Suppressor macrophage treated with lipopolysaccharide for 1 hour (primary cell): ENCODE measurements around the gene SNRNP35.
A peak's percentile ranks its signal among the peaks of the same experiment; 100 is the strongest.
"Not testable (repeated sequence)": the region's sequence is repeated elsewhere in the genome, so short reads cannot be mapped to it uniquely, and the experiment has no call there.

ENCODE experiments used
- DNase-seq, 3 donors: peaks; one replicate each; pipeline ENCODE4 v3.0.0-alpha.2; 2020 to 2022

The SNRNP35 gene, protein sequence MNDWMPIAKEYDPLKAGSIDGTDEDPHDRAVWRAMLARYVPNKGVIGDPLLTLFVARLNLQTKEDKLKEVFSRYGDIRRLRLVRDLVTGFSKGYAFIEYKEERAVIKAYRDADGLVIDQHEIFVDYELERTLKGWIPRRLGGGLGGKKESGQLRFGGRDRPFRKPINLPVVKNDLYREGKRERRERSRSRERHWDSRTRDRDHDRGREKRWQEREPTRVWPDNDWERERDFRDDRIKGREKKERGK

DNA sequence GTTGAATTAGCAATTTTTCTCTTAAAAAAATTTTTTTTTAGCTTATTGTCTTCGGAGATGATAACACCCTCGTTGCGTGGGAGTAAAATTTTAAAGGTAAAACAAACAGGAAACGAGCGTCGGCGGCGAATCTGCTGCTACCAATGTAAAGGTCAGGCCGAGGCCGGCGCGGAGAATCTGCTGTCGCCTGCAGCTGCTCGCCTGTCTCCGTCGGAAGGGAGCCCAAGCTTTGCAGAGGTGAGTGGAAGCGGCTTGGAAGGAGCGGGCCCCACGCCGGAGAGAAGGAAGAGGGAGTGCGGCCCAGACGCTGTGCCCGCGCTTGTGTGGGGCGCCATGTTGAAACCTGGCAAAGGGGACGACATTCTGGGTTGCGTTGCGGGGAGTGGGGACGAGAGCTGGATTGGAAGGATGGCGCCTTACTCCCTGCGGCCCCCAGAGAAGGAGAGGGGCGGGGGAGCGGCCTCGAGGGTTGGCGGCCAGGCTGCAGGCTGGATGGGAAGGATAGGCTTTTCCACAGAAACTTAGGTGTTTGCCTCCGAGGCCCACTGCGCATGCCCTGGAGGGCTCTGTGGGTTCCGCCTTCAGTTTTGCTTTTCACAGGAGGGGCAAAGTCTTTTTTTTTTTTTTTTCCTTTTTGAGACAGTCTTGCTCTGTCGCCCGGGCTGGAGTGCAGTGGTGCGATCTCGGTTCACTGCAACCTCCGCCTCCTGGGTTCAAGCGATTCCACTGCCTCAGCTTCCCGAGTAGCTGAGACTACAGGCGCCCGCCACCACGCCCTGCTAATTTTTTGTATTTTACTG lies at the start of gene SNRNP35:
Gene SNRNP35 (plus strand): TSS at position 160 of the 800 bp plus-strand sequence. CDS start 7,402 bp downstream, outside the sequence.
- DNase-seq = peak; percentile 88 to 92 (median 91)

DNA sequence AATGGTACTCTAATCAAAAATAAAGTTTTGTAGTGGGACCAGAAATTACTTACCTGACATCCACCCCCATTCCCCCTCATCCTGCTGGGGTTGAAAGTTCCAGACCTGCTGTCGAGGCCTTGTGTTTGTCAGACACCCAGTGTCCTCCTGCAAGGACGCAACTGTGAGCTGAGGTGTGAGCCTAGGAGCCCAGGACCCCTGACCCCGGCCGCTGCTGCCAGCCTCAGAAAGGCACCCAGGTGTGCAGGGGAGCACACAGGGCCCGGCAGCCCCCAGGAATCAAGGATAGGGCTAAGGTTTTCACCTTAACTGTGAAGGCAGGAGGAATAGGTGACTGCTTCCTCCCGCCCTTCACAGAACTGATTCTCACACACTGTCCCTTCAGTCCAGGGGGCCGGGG lies 49.3 kb upstream of the SNRNP35 start:
- not testable (repeated sequence) for DNase-seq

DNA sequence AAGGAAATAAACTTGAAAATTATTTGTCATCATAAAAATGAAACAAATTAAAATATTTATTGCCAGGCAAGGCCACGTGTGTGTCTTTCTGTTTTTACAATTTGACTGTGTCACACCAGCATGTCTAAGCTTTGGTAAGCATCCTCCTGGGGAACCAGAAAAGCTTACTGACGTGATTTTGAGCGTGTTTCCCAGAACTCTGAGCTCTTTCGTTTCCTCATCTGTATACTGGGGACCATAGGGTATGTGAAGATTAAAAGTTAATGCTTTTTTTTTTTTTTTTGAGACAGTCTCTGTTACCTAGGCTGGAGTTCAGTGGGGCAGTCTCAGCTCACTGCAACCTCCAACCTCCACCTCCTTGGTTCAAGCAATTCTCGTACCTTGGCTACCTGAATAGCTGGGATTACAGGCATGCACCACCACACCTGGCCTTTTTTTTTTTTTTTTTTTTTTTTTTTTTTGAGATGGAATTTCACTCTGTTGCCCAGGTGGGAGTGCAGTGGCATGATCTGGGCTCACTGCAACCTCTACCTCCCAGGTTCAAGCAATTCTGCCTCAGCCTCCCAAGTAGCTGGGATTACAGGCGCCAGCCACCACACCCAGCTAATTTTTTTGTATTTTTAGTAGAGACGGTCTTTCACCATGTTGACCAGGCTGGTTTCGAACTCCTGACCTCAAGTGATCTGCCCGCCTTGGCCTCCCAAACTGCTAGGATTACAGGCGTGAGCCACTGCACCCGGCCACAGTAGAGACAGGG lies 48.5 kb upstream of the SNRNP35 start:
- DNase-seq = not testable (repeated sequence)

DNA sequence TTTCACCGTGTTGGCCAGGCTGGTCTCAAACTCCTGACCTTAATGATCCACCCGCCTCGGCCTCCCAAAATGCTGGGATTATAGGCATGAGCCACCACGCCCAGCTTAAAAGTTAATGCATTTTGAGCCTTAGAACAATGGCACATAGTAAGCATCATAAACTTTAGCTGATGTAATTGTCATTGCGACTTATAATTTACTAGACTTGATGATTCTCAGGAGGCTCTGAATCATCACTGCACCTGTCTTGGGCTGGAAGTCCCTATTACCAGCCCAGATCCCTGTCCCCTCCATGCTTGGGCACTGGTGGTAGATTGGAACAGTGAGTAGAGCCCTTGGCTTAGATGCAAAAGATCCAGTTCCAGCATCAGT lies 47.9 kb upstream of the SNRNP35 start:
- DNase-seq = no peak

DNA sequence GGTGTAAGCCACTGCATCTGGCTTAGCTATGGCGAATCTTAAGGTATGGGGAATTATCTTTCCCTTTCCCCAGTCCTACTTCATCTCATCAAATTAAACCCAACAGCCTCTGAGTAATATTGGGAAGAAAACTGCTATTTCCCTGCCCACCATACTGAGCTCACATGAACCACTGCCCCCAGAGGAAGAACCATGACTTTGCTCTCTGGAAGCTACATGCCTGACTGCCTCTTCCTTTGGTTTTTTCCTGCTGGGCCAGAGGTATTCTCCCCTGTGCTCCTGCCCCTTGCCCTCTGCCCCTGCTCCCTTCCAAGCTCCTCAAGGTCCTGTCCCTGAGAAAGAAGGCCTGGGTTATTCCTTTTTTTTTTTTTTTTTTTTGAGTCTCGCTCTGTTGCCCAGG lies 36.6 kb upstream of the SNRNP35 start:
- no peak for DNase-seq

DNA sequence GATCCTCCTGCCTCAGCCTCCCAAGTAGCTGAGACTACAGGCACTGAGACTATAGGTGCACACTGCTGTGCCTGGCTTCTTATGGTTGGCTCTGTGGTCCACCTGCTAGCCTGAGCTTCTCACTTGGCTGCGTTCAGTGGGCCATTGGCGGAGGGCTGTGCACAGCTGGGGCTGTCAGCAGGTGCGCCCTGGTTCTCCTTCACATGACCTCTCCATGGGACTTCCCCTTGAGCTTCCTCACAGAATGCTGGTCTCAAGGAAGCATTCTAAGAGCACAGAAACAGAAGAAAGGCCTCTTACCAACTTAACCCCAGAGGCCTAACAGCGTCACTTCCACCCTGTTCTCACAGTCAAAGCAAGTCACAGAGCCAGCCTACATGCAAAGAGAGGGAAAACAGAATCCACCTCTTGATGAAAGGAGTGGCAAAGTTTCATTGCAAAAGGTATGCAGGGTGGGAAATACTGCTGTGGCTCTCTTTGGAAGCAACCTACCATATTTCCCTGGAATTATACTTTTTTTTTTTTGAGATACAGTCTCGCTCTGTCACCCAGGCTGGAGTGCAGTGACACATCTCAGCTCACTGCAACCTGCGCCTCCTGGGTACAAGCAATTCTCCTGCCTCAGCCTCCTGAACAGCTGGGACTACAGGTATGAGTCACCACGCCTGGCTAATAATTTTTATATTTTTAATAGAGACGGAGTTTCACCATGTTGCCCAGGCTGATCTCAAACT lies 30.7 kb upstream of the SNRNP35 start:
- DNase-seq = no peak

DNA sequence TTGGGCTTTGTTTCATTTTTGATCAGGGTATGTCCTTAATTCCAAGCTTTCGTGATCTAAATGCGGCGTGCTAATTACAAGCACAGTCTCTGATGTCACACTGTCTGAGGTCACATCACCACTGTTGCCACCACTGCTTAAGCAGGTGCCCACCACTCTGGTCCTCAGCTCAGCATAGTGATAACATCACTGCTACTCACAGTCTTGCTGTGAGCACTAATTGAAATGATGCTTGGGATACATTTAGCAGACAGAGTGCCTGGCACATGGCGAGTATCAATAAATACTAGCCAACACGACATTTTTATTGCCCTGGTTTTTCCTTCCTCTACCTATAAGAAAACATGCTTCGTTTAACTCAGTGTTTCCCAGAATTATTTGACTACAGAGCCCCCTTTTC lies 29.3 kb upstream of the SNRNP35 start:
- no peak for DNase-seq

DNA sequence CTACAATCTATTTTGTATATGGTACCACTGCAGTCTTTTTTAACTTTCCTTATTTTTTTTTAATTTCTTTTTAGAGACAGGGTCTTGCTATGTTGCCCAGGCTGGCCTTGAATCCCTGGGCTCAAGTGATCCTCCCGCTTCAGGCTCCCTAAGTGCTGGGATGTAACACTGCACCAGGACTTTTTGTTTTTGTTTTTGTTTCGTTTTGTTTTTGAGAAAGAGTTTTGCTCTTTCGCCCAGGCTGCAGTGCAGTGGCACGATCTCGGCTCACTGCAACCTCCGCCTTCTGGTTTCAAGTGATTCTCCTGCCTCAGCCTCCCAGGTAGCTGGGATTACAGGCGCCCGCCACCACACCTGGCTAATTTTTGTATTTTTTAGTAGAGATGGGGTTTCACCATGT lies 28.8 kb upstream of the SNRNP35 start:
- DNase-seq = not testable (repeated sequence)

DNA sequence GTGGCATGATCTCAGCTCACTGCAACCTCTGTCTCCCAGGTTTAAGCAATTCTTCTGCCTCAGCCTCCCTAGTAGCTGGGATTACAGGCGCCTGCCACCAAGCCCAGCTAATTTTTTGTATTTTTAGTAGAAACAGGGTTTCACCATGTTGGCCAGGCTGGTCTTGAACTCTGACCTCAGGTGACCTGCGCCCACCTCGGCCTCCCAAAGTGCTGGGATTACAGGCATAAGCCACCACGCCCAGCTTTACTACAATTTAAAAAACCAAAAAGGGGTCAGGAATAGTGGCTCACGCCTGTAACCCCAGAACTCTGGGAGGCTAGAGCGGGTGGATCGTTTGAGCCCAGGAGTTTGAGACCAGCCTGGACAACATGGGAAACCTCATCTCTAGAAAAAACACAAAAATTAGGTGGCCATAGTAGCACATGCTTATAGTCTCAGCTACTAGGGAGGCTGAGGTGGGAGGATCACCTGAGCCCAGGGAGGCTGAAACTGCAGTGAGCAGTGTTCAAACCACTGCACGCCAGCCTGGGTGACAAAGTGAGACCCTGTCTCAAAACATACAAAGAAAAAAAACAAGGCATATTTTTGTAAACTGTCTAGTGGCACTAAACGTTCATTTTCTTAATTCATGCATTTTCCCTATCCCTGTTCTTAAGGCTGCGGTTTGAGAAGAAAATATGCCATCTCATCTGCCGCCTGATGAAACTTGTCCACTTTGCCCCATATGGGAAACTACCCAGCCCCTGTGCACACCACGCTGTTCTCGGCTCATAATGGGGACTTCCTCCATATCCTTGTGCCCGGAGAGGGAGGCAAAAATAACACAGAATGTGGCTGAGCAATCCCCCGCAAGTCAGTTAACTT lies 25.8 kb upstream of the SNRNP35 start:
- peak; percentile 94 to 97 (median 96) for DNase-seq

DNA sequence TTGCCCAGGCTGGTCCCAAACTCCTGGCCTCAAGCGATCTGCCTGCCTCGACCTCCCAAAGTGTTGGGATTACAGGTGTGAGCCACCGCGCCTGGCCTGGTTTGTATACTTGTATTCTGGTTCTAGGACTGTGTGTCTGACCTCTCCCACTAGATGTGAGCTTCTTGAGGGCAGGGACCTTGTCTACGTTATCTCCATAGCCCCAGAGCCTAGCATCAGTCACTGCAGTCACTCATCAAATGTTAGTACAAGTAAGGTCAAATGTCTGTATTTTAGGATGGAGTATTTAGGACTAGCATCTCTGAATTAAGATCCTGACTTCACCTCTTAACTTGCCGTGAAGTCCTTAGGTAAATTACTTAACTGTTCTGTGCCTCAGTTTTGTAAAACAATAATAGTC lies 24.3 kb upstream of the SNRNP35 start:
- DNase-seq = no peak

DNA sequence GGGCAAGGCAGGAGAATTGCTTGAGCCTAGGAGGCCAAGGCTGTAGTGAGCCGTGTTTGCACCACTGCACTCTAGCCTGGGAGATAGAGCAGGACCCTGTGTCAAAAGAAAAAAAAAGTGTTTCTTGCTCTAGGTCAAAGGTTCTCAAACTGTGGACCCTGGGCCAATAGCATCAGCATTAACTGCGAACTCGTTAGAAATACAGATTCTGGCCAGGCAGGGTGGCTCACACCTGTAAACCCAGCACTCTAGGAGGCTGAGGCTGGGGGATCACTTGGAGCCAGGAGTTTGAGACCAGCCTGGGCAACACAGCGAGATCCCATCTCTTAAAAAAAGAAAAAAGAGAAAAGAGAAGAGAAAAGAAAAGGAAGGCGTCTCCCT lies 22.3 kb upstream of the SNRNP35 start:
- DNase-seq = peak in 1 of 3 donors; percentile 14

DNA sequence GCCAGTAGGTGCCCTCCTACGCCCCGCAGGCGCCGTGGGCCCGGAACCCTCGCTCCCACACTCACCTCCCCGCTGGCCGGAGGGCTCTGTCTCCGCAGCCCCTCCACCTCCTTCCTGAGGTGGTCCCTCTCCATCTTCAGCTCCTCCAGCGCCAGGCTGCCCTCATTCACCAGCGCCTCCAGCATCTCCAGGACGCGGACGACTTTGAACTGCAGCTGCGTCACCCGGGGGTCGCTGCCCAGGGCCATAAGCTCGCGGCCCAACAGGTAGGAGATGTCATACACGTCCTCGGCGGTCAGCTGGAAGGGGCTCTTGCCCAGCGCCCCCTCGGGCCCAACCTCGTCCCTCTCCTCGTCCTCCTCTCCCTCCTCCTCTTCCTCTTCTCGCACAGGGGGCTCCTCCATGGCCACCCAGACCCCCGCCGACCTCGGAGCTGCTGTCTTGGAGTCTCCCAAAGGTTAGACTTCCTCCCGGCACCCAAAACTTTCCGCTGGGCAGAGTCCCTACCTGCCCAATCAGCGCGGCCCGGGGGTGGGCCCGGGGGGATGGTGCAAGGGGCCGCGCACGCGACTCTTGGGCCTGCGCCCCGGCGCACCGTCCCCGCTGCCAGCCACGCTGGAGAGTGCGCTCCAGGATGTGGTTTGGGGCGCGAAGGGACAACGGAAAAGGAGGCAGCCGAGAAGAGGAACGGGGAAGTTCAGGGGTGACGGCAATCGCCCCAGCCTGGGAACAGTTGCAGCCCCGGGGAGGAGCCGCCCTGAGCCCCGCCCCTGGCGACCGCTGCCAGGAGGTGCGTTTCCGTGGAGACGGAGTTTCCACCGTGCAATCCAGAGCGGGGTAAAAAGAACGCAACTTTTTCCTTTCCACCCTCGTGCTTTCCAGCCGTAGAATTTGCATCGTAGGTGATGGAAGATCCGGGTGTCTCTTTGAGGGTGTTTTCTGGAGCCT lies 21.6 kb upstream of the SNRNP35 start, which contains the start of gene RILPL2:
Gene RILPL2 (minus strand): TSS at position 668 of the 948 bp plus-strand sequence. CDS start 264 bp downstream, at position 404.
- DNase-seq = peak; percentile 98 to 99 (median 98)

DNA sequence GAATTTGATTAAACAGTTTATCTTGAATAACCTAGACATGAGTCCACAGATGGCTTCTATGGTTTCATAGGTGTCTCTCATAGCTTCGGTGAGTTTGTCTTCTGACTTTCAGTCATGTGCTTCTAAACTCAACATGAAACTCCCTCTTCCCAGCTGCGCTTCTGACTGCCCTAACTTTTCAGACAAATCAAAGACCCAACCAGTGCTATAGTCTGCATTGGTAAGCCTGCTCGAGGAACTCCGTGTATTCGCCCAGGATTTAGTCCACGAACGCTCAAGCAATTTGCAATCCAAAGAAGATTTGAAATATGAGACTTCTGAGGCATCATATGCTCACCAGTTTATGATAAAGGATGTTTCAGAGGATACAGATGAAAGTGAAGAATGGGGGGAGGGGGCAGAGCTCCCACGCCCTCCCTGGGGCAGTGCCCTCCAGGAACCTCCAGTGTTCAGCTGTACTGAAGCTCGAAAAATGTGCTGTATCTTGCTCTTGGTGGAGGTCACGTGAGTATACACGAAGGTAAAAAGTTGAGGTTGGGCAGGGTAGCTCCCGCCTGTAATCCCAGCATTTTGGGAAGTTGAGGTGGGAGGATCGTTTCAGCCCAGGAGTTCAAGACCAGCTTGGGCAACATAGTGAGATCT lies 16.3 kb upstream of the SNRNP35 start:
- DNase-seq = no peak

DNA sequence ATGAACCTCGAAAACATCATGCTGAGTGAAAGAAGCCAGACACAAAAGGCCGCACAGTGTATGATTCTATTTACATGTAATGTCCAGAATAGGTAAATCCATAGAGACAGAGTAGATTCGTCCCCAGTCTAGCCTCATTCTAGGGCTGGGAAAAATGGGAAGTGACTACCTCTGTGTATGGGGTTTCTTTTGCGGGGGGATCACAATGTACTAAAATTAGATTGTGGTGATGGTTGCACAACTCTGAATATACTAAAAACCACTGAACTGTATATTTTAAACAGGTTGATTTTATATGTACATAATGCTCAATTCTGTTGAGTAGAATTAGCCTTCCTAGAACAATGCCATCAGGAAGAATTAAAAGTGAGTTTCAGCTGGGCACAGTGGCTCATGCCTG lies 15.2 kb upstream of the SNRNP35 start:
- peak in 1 of 3 donors; percentile 44 for DNase-seq

DNA sequence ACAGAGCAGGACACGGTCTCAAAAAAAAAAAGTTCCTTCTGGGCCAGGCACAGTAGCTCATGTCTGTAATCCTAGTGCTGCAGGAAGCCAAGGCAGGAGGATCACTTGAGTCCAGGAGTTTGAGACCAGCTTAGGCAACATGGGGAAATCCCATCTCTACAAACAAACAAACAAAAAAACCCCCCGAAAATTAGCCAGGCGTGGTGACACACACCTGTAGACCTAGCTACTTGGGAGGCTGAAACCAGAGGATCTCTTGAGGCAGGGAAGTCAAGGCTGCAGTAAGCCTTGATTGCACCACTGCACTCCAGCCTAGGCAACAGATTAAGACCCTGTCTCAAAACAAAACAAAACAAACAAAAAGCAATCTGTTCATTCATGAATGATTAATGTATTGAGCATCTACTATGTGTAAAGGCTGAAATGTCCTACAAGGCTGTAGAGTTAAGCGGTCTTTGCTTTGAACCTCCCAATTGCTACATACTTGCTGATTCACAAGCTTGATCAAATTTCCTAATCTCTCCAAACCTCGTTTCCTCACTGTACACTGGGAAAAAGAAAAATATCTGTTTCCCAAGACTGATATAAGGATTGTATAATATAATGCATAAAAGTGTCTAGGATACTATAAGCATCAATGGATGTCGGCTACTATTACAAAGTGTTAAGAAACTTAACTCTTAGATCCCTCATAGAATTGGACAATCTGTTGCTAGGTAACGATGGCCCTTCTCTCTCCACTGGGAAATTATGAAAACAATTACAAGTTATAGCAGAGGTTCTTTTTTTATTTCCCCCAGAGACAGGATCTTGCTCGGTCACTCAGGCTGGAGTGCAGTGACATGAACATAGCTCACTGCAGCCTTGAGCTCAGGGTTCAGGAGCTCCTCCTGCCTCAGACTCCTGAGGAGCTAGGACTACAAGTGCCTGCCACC lies 13.6 kb upstream of the SNRNP35 start:
- peak; percentile 58 to 79 (median 77) for DNase-seq

DNA sequence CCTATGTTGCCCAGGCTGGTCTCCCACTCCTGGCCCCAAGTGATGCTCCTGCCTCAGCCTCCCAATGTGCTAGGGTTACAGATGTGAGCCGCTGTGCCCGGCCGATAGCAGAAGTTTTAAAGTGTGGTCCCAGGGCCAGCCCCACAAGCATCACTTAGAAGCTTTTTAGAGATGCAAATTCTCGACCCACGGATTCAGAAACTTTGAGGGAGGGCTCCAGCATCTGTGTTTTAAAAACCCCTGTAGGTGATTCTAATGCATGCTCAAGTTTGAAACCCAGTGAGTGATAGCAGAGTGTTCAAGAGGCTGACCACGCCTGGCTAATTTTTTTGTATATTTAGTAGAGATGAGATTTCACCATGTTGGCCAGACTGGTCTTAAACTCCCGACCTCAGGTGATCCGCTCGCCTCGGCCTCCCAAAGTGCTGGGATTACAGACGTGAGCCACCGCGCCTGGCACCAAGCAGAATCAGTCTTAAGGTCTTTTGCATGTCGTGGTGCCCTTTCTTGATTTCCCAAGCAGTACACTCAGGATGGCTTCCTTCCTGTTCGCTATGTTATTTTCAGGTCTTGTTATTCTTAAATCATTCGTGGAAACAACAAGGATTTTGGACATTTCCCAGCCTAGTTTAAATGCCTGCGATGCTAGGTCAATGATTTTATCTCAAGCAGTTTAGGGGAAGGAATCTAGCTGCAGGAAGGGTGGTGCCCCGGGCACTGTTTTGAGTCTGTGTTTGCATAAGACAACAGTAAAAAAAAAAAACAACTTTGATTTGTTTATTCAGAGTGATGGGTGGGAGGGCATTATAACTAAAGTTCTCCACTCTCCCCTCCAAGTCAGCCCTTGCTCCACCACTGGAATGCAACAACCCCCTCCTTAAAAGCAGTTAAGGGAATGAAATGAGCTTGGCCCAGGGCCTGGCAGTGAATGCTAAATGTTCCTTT lies 12.3 kb upstream of the SNRNP35 start:
- peak in 2 of 3 donors; percentile 22 to 28 for DNase-seq

DNA sequence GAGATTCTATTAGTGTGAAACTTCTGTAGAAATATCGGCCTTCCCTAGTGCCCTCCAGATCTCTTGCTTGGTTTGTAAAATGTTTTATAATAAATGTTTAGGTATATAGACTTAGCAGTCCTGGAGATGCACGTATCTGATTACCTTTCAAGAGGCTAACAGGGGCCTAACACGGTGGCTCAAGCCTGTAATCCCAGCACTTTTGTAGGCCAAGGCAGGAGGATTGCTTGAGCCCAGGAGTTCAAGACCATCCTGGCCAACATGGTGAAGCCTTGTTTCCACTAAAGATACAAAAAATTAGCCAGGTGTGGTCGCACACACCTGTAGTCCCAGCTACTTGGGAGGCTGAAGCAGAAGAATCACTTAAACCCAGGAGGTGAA lies 11.6 kb upstream of the SNRNP35 start:
- DNase-seq = no peak
